ENCODE results near the gene DNAJC15.
"Not testable (repeated sequence)": the region's sequence is repeated elsewhere in the genome, so short reads cannot be mapped to it uniquely, and the experiment has no call there.

Gene DNAJC15

DNA sequence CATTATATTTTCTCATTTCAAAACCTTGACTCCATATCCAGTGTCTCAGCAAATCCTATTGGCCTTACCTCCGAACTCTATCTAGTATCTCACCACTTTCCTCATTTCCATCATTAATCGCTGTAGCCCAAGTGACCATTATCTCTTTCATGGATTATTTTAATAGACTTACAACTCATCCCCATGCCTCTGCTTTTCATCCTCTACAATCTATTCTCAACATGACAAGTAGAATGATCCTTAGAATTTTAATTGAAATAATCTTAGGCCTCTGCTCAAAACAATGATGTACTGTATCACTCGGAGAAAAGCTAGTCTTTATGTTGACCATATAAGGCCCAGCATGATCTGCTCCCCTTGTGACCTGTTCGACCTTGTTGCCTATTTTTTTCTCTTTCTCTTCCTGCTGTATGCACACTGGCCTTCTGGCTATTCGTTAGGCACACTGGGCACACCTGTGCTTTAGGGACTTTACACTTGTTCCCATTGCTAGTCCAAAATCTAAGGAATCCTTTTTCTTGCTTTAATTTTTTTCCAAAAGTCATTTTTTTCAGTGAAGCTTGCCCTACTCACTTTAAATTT, 21.4 kb downstream of the DNAJC15 start:
- no peak for DNase-seq (ENCODE audit: low read depth, low spot score)

GRCh38 chr13:43045302-43045773, 22.0 kb downstream of the DNAJC15 start:
- DNase-seq (ENCODE audit: low read depth, low spot score), result not testable (repeated sequence)

DNA sequence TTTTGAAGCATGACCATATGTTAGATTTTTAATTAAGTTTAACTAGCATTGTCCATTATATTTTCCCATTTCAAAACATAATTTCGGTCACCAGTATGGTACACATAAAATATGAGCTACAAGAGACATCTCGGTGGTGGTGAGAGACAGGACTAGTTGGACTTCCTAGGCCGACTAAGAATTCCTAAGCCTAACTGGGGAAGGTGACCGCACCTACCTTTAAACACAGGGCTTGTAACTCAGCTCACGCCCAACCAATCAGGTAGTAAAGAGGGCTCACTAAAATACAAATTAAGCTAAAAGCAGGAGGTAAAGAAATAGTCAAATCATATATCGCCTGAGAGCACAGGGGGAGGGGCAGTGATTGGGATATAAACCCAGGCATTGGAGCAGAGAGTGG, 22.9 kb downstream of the DNAJC15 start:
- no peak for DNase-seq (ENCODE audit: low read depth, low spot score)

DNA sequence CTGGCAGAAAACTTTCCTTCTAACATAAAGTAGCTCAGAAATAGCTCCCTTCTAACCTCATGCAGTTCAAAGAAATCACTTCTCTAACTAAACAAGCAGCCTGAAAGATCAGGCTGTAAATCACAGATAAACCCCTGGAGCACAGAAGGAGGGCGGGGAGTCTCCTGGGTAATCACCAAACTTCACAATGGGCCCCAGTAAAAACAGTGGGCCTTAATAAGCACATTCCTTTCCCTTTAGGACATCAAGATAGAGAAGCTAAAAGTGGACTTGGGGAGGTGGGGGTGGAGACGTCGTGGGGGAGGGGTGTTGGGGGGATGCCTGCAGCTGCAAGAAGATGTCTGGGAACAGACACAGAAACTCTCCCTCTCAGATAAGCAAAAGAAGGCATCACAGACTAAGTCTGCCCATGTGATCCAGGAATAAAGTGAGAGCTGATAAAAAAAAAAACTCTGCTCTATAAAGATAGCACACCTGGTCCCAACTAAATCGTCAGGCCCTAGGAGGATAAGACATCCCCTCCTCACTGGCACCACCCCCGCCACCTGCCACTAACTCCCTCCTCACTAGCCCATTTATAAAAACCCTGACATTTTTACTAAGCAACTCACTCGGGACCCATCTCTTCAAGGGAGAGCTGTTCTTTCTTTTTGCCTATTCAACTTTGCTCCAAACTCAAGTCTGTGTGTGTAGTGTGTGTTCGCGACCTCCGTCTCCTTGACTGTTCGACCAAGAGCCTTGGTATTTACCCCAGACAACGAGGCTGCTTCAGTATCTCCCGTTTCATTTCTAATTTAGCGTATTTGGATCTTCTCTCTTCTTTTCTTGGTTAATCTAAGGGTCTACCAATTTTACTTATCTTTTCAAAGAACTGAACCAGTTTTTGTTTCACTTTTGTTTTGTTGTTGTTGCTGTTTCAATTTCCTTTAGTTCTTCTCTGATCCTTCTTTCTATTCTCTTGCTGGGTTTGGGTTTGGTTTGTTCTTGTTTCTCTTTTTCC, 31.7 kb downstream of the DNAJC15 start:
- peak; percentile 36 for DNase-seq (ENCODE audit: low read depth, low spot score)

GRCh38 chr13:43057653-43058317, 34.4 kb downstream of the DNAJC15 start:
- peak; percentile 72 for DNase-seq (ENCODE audit: low read depth, low spot score)

GRCh38 chr13:43058318-43058674, 34.9 kb downstream of the DNAJC15 start:
- DNase-seq (ENCODE audit: low read depth, low spot score), result peak; percentile 70

DNA sequence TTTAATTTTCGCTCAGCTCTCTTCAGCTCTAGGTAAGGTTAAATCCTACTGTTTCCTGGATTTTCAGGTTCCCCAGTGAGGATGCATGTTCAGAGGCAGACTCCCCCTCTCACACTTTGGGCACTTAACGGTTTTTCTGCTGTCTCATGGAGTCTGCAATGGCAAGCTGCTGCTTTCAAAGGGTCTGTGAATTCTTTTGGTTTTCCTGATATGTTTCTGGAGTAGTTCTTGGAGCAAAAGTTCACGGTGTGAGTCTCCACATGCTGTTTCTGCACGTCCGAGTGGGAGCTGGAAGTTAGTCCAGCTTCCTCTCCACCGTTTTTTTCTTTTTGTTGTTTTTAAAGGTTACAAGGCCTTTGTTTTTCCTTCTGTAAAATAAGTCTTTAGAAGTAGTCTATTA, 35.4 kb downstream of the DNAJC15 start:
- peak; percentile 72 for DNase-seq (ENCODE audit: low read depth, low spot score)

DNA sequence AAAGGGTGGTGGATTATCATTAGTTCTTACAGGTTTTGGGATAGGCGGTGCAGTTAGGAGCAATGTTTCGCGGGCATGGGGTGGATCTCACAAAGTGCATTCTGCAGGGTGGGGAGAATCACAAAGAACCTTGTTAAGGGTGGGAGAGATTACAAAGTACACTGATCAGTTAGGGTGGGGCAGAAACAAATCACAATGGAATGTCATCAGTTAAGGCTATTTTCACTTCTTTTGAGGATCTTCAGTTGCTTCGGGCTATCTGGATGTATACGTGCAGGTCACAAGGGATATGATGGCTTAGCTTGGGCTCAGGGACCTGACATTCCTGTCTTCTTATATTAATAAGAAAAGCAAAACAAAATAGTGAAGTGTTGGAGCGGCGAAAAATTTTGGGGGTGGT, 36.4 kb downstream of the DNAJC15 start:
- not testable (repeated sequence) for DNase-seq (ENCODE audit: low read depth, low spot score)

DNA sequence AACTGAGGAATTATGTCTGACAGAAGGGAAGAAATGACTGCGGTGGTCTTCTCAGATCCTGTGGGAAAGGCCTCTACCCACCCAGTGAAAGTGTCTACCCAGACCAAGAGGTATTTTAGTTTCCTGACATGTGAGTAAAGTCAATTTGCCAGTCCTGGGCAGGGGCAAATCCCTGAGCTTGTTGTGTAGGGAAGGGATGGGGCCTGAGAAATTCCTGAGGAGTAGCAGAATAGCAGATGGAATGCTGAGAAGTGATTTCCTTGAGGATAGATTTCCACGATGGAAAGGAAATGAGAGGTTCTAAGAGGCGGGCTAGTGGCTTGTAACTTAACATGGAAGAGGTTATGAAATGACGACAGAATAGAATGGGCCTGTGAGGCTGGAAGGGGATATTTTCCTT, 37.4 kb downstream of the DNAJC15 start:
- DNase-seq (ENCODE audit: low read depth, low spot score), result not testable (repeated sequence)

GRCh38 chr13:43061496-43062280, 38.3 kb downstream of the DNAJC15 start:
- no peak for DNase-seq (ENCODE audit: low read depth, low spot score)

DNA sequence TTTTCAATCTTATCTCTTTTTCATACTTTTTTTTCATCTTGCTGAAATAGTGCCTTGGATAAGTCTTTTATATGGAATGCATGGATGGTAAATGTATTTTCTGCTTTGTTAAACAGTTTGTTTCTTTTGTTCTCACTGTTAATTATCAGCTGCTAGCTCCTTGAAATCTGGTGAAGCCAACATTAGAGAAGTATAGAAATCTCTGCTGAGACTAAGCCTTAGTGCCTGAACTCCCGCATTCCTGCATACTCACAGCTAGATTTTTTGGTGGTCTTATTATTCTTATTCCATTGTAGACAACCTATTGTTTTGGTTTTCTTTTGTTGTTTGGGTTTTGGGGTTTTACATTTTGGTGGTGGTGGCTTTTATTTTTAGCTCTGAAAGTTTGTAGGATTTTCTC, 48.4 kb downstream of the DNAJC15 start:
- DNase-seq (ENCODE audit: low read depth, low spot score), result no peak

- no peak for DNase-seq (ENCODE audit: low read depth, low spot score)
Observed at GRCh38 chr13:43072394-43072793, 49.0 kb downstream of the DNAJC15 start.

GRCh38 chr13:43074824-43075510, 51.6 kb downstream of the DNAJC15 start:
- no peak for DNase-seq (ENCODE audit: low read depth, low spot score)

GRCh38 chr13:43075511-43075902, 52.1 kb downstream of the DNAJC15 start:
- DNase-seq (ENCODE audit: low read depth, low spot score), result not testable (repeated sequence)

- DNase-seq (ENCODE audit: low read depth, low spot score), result no peak
Observed at GRCh38 chr13:43077046-43077445, 53.7 kb downstream of the DNAJC15 start.

DNA sequence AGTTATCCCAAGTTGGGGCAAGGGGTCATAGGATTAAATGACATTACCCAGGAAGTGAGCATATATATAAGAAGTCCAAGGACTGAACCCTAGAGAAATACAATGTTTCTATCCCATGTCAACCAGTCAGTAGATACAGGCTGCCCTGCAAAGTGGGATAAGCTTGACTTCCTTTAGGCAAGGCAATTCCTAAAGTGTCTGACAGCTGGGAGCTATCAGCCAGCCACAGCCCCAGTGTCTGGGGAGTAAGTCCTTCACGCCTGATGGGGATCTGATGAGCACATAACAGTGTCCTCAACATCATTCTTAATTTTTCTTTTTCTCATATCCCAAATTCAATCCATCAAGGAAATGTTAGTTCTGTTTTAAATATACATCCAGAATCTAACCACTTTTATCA, 54.1 kb downstream of the DNAJC15 start:
- no peak for DNase-seq (ENCODE audit: low read depth, low spot score)

- no peak for DNase-seq (ENCODE audit: low read depth, low spot score)
Observed at GRCh38 chr13:43077906-43078305, 54.5 kb downstream of the DNAJC15 start.

DNA sequence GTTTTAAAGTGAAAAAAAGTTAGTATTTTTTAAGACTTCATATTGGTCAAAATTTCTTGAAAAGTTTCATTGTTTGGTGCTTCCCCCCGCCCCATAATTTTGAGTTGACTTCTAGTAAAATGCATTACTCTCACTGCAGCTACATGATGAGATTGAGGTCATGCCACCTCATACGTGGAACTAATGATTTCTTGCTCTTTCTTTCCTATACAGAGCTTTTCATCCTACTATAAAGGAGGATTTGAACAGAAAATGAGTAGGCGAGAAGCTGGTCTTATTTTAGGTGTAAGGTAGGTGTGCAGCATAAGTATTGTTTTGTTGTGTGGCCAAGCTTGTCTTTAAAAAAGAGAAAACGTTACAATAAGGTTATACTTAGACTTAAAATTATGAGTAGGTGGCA, 55.0 kb downstream of the DNAJC15 start:
- DNase-seq (ENCODE audit: low read depth, low spot score), result no peak

DNA sequence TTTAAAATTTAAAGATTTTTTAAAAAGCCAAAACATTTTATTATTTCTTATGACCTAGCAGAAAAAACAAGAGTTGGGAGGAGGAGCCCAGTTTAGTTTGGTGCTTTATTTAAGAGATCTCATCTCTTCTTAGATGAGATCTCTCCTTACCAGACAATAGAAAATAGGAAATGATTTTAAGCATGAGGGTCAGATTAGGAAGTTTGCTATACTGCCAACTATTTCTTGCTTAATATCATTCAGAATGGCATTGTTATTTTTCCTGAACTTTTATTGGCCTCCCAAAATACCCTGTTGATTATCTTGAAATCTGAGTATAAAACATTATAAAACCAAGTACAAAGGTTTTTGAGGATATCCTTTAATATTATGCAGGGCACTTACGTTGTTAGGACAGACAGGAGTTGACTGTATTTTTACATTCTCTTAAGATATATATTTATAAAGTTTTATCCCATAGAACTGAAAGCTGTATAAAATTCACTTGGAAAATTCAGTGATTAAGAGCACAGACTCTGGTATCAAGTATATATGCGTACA, 56.1 kb downstream of the DNAJC15 start:
- DNase-seq (ENCODE audit: low read depth, low spot score), result no peak

GRCh38 chr13:43080199-43080598, 56.8 kb downstream of the DNAJC15 start:
- DNase-seq (ENCODE audit: low read depth, low spot score), result no peak

- DNase-seq (ENCODE audit: low read depth, low spot score), result no peak
Observed at GRCh38 chr13:43081866-43082265, 58.5 kb downstream of the DNAJC15 start.

All from smooth muscle cell of the brain vasculature (primary cell).